GM12878 (cell line): ENCODE results near the gene DMKN. TPM values are rescaled to one million over a fixed set of nuclear protein-coding genes. Genes with fewer than 3 reads are reported as not detected.

ENCODE experiments used
- ATAC-seq: fragments of 200-7000 bp; cut with Tn5 transposase; 3 replicates; pipeline ENCODE4 v1.9.1; 2020; ENCODE audit warnings: mild to moderate bottlenecking, moderate library complexity
- BruUV-seq: library from RNA; stranded (reverse); fragments of 400-500 nt; replicated peaks from 2 replicates; lab custom pipeline; 2021; lab: Mats Ljungman, UMichigan
- CTCF ChIA-PET: fragments of 300-600 bp; sonication (Branson Sonifier 250); formaldehyde crosslinking; extraction: SDS; loops from one replicate; lab custom pipeline; 2021; ENCODE audit warnings: inconsistent platforms; lab: Yijun Ruan, JAX
- POLR2A ChIA-PET: fragments of 350-600 bp; formaldehyde crosslinking; extraction: SDS; loops from one replicate; lab custom pipeline; 2021; ENCODE audit warnings: inconsistent platforms; lab: Charles Lee
- RAD21 ChIA-PET: fragments of 300-600 bp; sonication (Branson Sonifier 250); formaldehyde crosslinking; loops from one replicate; lab custom pipeline; 2023; ENCODE audit warnings: antibody characterized with exemption; ENCODE audit not compliant: unreplicated experiment; lab: Charles Lee
- SMC1A ChIA-PET: fragments of 300-600 bp; sonication (Branson Sonifier 250); formaldehyde crosslinking; loops from one replicate; lab custom pipeline; 2023; ENCODE audit not compliant: unreplicated experiment, uncharacterized antibody; lab: Charles Lee
- DNase-seq: peaks from one replicate; pipeline ENCODE4 v3.0.0-alpha.2; 2011; ENCODE audit warnings: low read depth, low spot score
- FAIRE-seq: peaks from 3 replicates; lab custom pipeline; 2011; peaks lifted over from hg19 to GRCh38; lab: Jason Lieb, UNC
- H2AFZ ChIP-seq: 2 replicates; pipeline ENCODE4 v1.6.0; 2011; ENCODE audit warnings: low read depth, low read length, control low read depth; ENCODE audit not compliant: control insufficient read depth
- H3K27ac ChIP-seq: 2 replicates; pipeline ENCODE4 v1.5.1; 2011; ENCODE audit warnings: control low read depth; ENCODE audit not compliant: control insufficient read depth, insufficient read depth
- H3K27me3 ChIP-seq, 2 experiments: replicated peaks in 1 of 2; 2 replicates each; pipeline versions ENCODE4 v1.6.0 to v1.6.1; 2011; ENCODE audit warnings: low read length in 1 of 2; ENCODE audit not compliant: control insufficient read depth in 2 of 2, insufficient read depth in 2 of 2
- H3K36me3 ChIP-seq, 2 experiments: 2 replicates each; pipeline ENCODE4 v1.5.1; 2011; ENCODE audit warnings: low read length in 1 of 2; ENCODE audit not compliant: control insufficient read depth in 2 of 2, insufficient read depth in 2 of 2
- H3K4me1 ChIP-seq: 2 replicates; pipeline ENCODE4 v1.6.1; 2011; ENCODE audit warnings: mild to moderate bottlenecking, low read length, moderate library complexity, mixed read lengths; ENCODE audit not compliant: control insufficient read depth, insufficient read depth
- H3K4me2 ChIP-seq: 2 replicates; pipeline ENCODE4 v1.6.0; 2011; ENCODE audit warnings: control low read depth; ENCODE audit not compliant: control insufficient read depth, insufficient read depth
- H3K4me3 ChIP-seq: fragments of 200-600 bp; sonication (generic); 2 replicates; pipeline ENCODE4 v1.5.1; 2016
- H3K79me2 ChIP-seq: 2 replicates; pipeline ENCODE4 v1.6.0; 2011; ENCODE audit warnings: low read length; ENCODE audit not compliant: control insufficient read depth, insufficient read depth
- H3K9ac ChIP-seq: 2 replicates; pipeline ENCODE4 v1.8.0; 2011; ENCODE audit warnings: low read length, control low read depth, mixed read lengths; ENCODE audit not compliant: control insufficient read depth, insufficient read depth
- H3K9me3 ChIP-seq: replicated peaks from 3 replicates; pipeline ENCODE4 v1.5.1; 2011; ENCODE audit warnings: mild to moderate bottlenecking, low read length; ENCODE audit not compliant: control insufficient read depth, insufficient read depth
- H4K20me1 ChIP-seq: 2 replicates; pipeline ENCODE4 v1.6.0; 2011; ENCODE audit not compliant: control insufficient read depth, insufficient read depth
- CTCF ChIP-seq, 3 experiments: IDR thresholded peaks in 2 of 3; conservative IDR thresholded peaks in 1 of 3; 2 replicates each; pipeline ENCODE4 v1.5.1; 2011; ENCODE audit warnings: low read depth in 3 of 3, low read length in 3 of 3, mild to moderate bottlenecking in 3 of 3, control low read depth in 2 of 3, moderate library complexity in 2 of 3, inconsistent platforms in 1 of 3, mixed read lengths in 1 of 3; ENCODE audit not compliant: control insufficient read depth in 2 of 3, insufficient read depth in 1 of 3; ENCODE audit errors: extremely low read depth in 1 of 3
- HSF1 ChIP-seq: fragments of 150-350 bp; IDR thresholded peaks from 2 replicates; pipeline ENCODE4 v1.6.1; 2014; ENCODE audit warnings: mild to moderate bottlenecking, low read depth, low read length
- PBX3 ChIP-seq: IDR thresholded peaks from 2 replicates; pipeline ENCODE4 v1.6.1; 2011; ENCODE audit warnings: mild to moderate bottlenecking, low read depth, low read length, moderate library complexity; ENCODE audit not compliant: insufficient replicate concordance
- REST ChIP-seq: IDR thresholded peaks from 2 replicates; pipeline ENCODE4 v1.6.1; 2012; ENCODE audit warnings: mild to moderate bottlenecking, low read depth, low read length
- SP1 ChIP-seq: IDR thresholded peaks from one replicate; pipeline ENCODE4 v1.6.1; 2011; ENCODE audit warnings: low read depth, low read length
- USF2 ChIP-seq: IDR thresholded peaks from 2 replicates; pipeline ENCODE4 v1.6.1; 2011; ENCODE audit warnings: low read depth, low read length, improper control_type of control experiment, borderline replicate concordance
- YY1 ChIP-seq: IDR thresholded peaks from 2 replicates; pipeline ENCODE4 v1.6.1; 2011; ENCODE audit warnings: low read depth, mild to moderate bottlenecking, low read length
- ZSCAN29 ChIP-seq: fragments of 450-650 bp; IDR thresholded peaks from 2 replicates; pipeline ENCODE4 v1.6.1; 2017; ENCODE audit warnings: mild to moderate bottlenecking, moderate library complexity
- ZZZ3 ChIP-seq: IDR thresholded peaks from 2 replicates; pipeline ENCODE4 v1.6.1; 2011; ENCODE audit warnings: low read depth; ENCODE audit not compliant: control insufficient read depth, insufficient read length
- whole genome bisulfite sequencing: methylation state at CpG from one replicate; pipeline ENCODE4 v1.1.6; 2016; ENCODE audit warnings: low lambda C conversion rate; ENCODE audit not compliant: insufficient replicate concordance, insufficient coverage; ENCODE audit errors: missing lambda C conversion rate; 5-methylcytosine and 5-hydroxymethylcytosine counted together
- in situ Hi-C: fragments of 300-500 bp; cut with MboI; formaldehyde crosslinking; loops from 9 replicates; pipeline ENCODE4 v1.14.3; 2018; ENCODE audit warnings: mixed read lengths
- intact Hi-C: fragments of 100-400 bp; cut with micrococcal nuclease; formaldehyde crosslinking; loops from one replicate; pipeline ENCODE4 v1.14.2; 2022; ENCODE audit not compliant: unreplicated experiment
- polyA plus RNA-seq, 11 experiments: library from polyadenylated mRNA; depleted of rRNA in 4 of 11; unstranded in 6 of 11; stranded (reverse) in 5 of 11; fragments of >200 nt; fragmentation: Nextera tagmentation in 4 of 11; fragmentation: Illumina TruSeq in 1 of 11; extraction: Ambion mirVana in 4 of 11; extraction: Trizol in 1 of 11; gene quantifications; 1 replicate in 1 of 11; 2 replicates in 10 of 11; pipeline versions ENCODE4 v1.2.1 to v1.2.3, GENCODE V29; 2011 to 2016; ENCODE audit warnings: inconsistent platforms in 2 of 11, missing spikeins in 2 of 11, low read depth in 1 of 11
- total RNA-seq, 4 experiments: library from RNA; depleted of rRNA in 3 of 4; stranded (reverse); fragments of >200 nt in 3 of 4; fragmentation: Illumina TruSeq in 1 of 4; extraction: Trizol in 1 of 4; gene quantifications; 2 replicates each; pipeline versions ENCODE4 v1.2.1 to v1.2.3, GENCODE V29; 2013 to 2021
- TF ChIP-seq, protein P1 (sequence below): fragments of 450-650 bp; IDR thresholded peaks from 2 replicates; pipeline ENCODE4 v1.6.1; 2017; ENCODE audit warnings: antibody characterized with exemption, mild to moderate bottlenecking, moderate library complexity

DMKN gene
- total and polyA plus RNA-seq, 10 of the 15 experiments (the other 5 are each of a cell fraction or from before 2014, with no cell fraction given): 36.4 to 114 (median 58.6) TPM

DNA sequence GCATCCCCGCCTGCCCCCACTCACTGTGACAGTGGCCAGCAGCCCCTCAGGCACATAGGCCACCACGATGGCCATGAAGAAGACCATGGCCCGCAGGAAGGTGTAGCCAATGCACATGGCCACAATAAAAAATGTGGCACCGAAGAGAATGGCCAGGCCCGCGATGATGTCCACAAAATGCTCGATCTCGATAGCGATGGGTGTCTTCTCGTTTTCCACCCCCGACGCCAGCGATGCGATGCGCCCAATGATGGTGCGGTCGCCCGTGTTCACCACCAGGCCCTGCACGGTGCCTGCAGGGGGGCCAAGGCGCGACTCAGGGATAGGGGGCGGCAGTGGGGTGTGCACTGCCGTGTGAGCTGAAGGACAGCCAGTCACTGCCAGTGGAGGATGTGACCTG, 46.3 kb upstream of the DMKN start:
- Histone ChIP-seq H3K79me2 (no peaks in the 10 kb centered on the region), H4K20me1 (no peaks in the 10 kb centered on the region), H3K27me3 (no peaks in the 10 kb centered on the region; a peak in 2 of 4 replicates), H3K27ac (no peak overlapping the region), H3K4me2 (peak overlapping the region; percentile 90; the same call in 1 of the 2 replicates), H3K4me3 (no peak overlapping the region), H3K9ac (no peak overlapping the region), H2AFZ (no peak overlapping the region; the same call in 1 of the 2 replicates), H3K4me1 (peaks cover 30% of the 10 kb centered on the region), H3K36me3 (no peaks in the 10 kb centered on the region; a peak in 1 of 4 replicates), H3K9me3 (no peaks in the 10 kb centered on the region; the same call in 2 of the 3 replicates)
- in situ Hi-C loops: no loop called here
- FAIRE-seq (no peak), DNase-seq (no peak), ATAC-seq (no peak)
- intact Hi-C loops: no loop called here
- WGBS: 64% methylated on average over 23 of the region's 23 CpGs
- POLR2A ChIA-PET: interaction anchor here (0.6 to 1.0 kb wide), 2 partner anchors 88 to 346 kb away, joined by 3 read pairs; partner anchors contain the start of gene COX6B1
- RAD21 ChIA-PET: interaction anchor here (0.7 kb wide), 1 partner anchor 50 kb away, joined by 3 read pairs; no protein-coding TSS in a partner anchor
- SMC1A ChIA-PET: interaction anchor here (1.1 kb wide), 1 partner anchor 44 kb away, joined by 3 read pairs; no protein-coding TSS in a partner anchor
- no TSS peak for BruUV-seq
- CTCF ChIA-PET: interaction anchor here (1.2 to 2.6 kb wide), 2 partner anchors 11 to 64 kb away, joined by 4 to 17 read pairs; no protein-coding TSS in a partner anchor
- TF ChIP-seq USF2 (no peak), REST (no peak), CTCF (IDR thresholded peaks at IDR 0.05 in 2 of 3, conservative IDR thresholded peaks at IDR 0.05 in 1 of 3; ENCODE audit: control insufficient read depth in 2 of 3, extremely low read depth in 1 of 3, insufficient read depth in 1 of 3, low read depth in 3 of 3, low read length in 3 of 3) (no peak), HSF1 (no peak), PBX3 (no peak), YY1 (no peak), ZZZ3 (no peak), SP1 (no peak), ZSCAN29 (no peak)
- TF ChIP-seq, protein P1, sequence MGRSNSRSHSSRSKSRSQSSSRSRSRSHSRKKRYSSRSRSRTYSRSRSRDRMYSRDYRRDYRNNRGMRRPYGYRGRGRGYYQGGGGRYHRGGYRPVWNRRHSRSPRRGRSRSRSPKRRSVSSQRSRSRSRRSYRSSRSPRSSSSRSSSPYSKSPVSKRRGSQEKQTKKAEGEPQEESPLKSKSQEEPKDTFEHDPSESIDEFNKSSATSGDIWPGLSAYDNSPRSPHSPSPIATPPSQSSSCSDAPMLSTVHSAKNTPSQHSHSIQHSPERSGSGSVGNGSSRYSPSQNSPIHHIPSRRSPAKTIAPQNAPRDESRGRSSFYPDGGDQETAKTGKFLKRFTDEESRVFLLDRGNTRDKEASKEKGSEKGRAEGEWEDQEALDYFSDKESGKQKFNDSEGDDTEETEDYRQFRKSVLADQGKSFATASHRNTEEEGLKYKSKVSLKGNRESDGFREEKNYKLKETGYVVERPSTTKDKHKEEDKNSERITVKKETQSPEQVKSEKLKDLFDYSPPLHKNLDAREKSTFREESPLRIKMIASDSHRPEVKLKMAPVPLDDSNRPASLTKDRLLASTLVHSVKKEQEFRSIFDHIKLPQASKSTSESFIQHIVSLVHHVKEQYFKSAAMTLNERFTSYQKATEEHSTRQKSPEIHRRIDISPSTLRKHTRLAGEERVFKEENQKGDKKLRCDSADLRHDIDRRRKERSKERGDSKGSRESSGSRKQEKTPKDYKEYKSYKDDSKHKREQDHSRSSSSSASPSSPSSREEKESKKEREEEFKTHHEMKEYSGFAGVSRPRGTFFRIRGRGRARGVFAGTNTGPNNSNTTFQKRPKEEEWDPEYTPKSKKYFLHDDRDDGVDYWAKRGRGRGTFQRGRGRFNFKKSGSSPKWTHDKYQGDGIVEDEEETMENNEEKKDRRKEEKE: no peak
